Measurements from ENCODE around the gene FAM72B.
"Not testable (repeated sequence)": the region's sequence is repeated elsewhere in the genome, so short reads cannot be mapped to it uniquely, and the experiment has no call there.

DNA sequence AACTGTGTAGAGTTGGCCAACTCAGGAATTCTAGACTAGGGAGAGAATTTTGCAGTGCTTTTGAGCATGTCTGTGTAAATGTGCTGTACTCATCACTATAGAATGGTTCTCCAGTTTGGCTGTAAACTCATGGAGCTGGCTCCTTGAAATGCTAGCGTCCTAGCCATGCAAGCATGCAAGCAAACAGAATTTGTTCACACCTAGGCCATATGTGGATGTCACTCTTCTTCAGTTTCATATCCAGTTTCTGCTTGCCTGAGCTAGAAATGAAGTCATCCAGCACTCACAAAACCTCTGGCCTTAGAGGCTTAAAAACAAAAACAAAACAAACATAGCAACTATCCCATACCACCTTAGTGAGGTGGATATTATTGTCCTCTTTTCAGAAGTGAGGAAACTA is 37.6 kb upstream of the FAM72B start:
- TF ChIP-seq, protein P1, sequence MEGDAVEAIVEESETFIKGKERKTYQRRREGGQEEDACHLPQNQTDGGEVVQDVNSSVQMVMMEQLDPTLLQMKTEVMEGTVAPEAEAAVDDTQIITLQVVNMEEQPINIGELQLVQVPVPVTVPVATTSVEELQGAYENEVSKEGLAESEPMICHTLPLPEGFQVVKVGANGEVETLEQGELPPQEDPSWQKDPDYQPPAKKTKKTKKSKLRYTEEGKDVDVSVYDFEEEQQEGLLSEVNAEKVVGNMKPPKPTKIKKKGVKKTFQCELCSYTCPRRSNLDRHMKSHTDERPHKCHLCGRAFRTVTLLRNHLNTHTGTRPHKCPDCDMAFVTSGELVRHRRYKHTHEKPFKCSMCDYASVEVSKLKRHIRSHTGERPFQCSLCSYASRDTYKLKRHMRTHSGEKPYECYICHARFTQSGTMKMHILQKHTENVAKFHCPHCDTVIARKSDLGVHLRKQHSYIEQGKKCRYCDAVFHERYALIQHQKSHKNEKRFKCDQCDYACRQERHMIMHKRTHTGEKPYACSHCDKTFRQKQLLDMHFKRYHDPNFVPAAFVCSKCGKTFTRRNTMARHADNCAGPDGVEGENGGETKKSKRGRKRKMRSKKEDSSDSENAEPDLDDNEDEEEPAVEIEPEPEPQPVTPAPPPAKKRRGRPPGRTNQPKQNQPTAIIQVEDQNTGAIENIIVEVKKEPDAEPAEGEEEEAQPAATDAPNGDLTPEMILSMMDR (IDR thresholded peaks at IDR 0.05) = not testable (repeated sequence)
- TF ChIP-seq KAT7 (CRISPR knock-in tag; IDR thresholded peaks at IDR 0.05; ENCODE audit: borderline replicate concordance); JUN (CRISPR knock-in tag; IDR thresholded peaks at IDR 0.05); NFYB (CRISPR knock-in tag; conservative IDR thresholded peaks at IDR 0.05; ENCODE audit: low read depth); IRF2 (CRISPR knock-in tag; IDR thresholded peaks at IDR 0.05; ENCODE audit: borderline replicate concordance, low read depth): not testable (repeated sequence)
- TF ChIP-seq, protein P2, sequence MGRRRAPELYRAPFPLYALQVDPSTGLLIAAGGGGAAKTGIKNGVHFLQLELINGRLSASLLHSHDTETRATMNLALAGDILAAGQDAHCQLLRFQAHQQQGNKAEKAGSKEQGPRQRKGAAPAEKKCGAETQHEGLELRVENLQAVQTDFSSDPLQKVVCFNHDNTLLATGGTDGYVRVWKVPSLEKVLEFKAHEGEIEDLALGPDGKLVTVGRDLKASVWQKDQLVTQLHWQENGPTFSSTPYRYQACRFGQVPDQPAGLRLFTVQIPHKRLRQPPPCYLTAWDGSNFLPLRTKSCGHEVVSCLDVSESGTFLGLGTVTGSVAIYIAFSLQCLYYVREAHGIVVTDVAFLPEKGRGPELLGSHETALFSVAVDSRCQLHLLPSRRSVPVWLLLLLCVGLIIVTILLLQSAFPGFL (CRISPR knock-in tag; IDR thresholded peaks at IDR 0.05; ENCODE audit: borderline replicate concordance) = not testable (repeated sequence)
- TF ChIP-seq, protein P3, sequence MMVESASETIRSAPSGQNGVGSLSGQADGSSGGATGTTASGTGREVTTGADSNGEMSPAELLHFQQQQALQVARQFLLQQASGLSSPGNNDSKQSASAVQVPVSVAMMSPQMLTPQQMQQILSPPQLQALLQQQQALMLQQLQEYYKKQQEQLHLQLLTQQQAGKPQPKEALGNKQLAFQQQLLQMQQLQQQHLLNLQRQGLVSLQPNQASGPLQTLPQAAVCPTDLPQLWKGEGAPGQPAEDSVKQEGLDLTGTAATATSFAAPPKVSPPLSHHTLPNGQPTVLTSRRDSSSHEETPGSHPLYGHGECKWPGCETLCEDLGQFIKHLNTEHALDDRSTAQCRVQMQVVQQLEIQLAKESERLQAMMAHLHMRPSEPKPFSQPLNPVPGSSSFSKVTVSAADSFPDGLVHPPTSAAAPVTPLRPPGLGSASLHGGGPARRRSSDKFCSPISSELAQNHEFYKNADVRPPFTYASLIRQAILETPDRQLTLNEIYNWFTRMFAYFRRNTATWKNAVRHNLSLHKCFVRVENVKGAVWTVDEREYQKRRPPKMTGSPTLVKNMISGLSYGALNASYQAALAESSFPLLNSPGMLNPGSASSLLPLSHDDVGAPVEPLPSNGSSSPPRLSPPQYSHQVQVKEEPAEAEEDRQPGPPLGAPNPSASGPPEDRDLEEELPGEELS (CRISPR knock-in tag; IDR thresholded peaks at IDR 0.05) = not testable (repeated sequence)
